ENCODE measurements around the gene FMN2.

GRCh38 chr1:240164742-240165141 is 73.1 kb downstream of the FMN2 start:
- no peak for TF ChIP-seq POLR2A (IDR thresholded peaks at IDR 0.05)
- TF ChIP-seq CTCF (IDR thresholded peaks at IDR 0.05) = no peak
- no peak for TF ChIP-seq POLR2AphosphoS5 (IDR thresholded peaks at IDR 0.05)
- TF ChIP-seq EP300 (IDR thresholded peaks at IDR 0.05; ENCODE audit: low read depth) = no peak
